ENCODE data around the gene GSAP.

DNA sequence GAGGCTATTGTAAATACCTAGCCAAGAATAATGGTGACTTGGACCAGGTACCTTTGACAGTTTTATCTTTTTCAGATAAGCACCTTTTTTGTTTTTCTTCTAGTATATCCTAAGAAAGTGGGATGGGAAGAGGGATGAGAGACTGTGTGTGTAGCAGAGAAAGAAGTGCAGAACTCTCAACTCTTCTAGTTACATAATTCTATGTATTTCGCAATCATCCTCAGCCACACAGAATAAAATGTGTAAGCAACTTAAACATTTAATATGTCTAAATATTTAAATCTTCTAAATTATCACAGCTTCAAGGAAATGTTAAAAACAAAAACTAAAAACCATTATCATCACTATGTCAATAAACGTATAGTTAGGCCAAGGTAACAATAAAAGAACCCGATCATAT is 42.6 kb upstream of the GSAP start:
- TF ChIP-seq, protein P1, sequence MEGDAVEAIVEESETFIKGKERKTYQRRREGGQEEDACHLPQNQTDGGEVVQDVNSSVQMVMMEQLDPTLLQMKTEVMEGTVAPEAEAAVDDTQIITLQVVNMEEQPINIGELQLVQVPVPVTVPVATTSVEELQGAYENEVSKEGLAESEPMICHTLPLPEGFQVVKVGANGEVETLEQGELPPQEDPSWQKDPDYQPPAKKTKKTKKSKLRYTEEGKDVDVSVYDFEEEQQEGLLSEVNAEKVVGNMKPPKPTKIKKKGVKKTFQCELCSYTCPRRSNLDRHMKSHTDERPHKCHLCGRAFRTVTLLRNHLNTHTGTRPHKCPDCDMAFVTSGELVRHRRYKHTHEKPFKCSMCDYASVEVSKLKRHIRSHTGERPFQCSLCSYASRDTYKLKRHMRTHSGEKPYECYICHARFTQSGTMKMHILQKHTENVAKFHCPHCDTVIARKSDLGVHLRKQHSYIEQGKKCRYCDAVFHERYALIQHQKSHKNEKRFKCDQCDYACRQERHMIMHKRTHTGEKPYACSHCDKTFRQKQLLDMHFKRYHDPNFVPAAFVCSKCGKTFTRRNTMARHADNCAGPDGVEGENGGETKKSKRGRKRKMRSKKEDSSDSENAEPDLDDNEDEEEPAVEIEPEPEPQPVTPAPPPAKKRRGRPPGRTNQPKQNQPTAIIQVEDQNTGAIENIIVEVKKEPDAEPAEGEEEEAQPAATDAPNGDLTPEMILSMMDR (IDR thresholded peaks at IDR 0.05; ENCODE audit: low read length): no peak
- no peak for TF ChIP-seq EZH2 (IDR thresholded peaks at IDR 0.05; ENCODE audit: borderline replicate concordance, low read length)

All from OCI-LY1 (cell line).